WI38 (cell line): Measurements from ENCODE around the gene NMNAT2.

Source experiments
- H3K4me3 ChIP-seq: 2 replicates; pipeline ENCODE4 v1.5.1; 2011; ENCODE audit warnings: low read depth, mild to moderate bottlenecking, control low read depth, low read length
- TF ChIP-seq, protein P1 (sequence below): IDR thresholded peaks from 2 replicates; pipeline ENCODE4 v1.5.1; 2012; ENCODE audit warnings: low read depth, mild to moderate bottlenecking, control low read depth, low read length

Gene NMNAT2

DNA sequence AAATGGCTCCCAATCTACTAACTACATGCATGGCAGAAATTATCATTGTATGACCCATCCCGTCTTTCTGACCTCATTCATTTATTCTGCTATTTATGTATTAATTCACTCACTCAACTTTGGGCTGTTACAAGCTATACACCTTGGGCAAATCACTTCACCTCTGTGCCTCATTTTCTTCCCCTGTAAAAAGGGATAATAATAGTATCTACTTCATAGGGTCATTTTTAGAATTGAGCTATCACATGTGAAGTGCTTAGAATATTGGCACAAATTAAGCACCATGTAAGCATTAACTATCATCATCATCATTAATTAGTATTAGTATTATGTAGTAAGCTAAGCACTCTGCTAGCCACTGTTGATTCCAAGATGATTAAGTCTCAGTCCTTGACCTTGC, 52.1 kb downstream of the NMNAT2 start:
- no peak overlapping the region for H3K4me3 ChIP-seq
- TF ChIP-seq, protein P1, sequence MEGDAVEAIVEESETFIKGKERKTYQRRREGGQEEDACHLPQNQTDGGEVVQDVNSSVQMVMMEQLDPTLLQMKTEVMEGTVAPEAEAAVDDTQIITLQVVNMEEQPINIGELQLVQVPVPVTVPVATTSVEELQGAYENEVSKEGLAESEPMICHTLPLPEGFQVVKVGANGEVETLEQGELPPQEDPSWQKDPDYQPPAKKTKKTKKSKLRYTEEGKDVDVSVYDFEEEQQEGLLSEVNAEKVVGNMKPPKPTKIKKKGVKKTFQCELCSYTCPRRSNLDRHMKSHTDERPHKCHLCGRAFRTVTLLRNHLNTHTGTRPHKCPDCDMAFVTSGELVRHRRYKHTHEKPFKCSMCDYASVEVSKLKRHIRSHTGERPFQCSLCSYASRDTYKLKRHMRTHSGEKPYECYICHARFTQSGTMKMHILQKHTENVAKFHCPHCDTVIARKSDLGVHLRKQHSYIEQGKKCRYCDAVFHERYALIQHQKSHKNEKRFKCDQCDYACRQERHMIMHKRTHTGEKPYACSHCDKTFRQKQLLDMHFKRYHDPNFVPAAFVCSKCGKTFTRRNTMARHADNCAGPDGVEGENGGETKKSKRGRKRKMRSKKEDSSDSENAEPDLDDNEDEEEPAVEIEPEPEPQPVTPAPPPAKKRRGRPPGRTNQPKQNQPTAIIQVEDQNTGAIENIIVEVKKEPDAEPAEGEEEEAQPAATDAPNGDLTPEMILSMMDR: no peak

DNA sequence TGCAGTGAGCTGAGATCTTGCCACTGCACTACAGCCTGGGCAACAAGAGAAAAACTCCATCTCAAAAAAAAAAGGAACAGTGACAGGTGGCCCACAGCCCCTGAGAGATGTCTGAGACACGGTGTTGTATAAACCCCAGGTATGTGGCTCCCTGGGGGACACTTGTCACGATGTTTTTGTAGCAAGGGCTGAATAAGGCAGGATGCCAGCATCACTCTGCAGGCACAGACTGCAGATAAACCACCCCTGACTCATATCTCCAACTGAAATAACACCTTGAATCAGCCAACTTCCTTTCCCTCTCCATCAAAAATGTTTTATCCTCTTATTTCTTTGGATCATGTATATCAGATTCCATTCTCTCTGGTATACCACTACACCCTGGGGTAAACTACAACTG, 52.5 kb downstream of the NMNAT2 start:
- TF ChIP-seq, protein P1: no peak

DNA sequence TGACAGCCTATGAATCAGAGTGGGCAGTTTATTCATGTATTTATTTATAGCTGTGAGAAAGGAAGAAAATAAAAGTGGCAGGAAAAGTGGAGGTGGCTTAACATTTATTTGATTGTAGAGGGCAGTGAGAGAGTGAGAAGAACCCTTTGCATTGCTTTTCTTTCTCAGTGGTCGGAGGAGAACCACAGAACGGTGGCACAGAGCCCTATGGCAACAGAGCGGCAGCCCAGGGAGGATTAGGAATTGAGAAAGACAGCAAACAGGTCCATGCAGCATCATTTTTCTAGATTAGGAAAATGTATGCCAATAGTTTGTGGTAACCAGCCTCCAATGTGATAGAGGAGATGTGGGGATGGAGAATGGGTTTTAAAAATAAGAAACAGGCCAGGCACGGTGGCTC, 53.1 kb downstream of the NMNAT2 start:
- TF ChIP-seq, protein P1: no peak

More for the DNA sequence above, 52.5 kb downstream of the NMNAT2 start:
- H3K4me3 ChIP-seq: no peak overlapping the region

DNA sequence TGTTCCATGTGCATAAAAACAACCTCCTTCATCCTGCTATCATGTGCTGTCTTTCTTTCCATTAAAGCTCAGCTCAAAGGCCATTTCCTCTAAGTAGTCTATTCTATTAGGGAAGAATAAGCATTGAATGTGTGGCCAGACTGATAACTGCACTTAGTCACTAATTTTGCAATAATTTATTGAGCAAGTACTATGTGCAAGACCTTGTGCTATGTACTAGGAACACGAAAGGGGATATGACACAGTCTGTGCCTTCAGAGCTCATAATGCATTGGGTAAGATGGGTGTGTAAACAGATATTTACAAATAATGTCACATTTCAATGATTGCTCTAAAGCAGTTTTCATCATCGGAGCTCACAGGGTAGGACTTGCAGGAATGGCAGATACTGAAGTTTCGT, 54.2 kb downstream of the NMNAT2 start:
- no peak overlapping the region for H3K4me3 ChIP-seq
- TF ChIP-seq, protein P1: no peak

More for the DNA sequence above, 53.1 kb downstream of the NMNAT2 start:
- no peak overlapping the region for H3K4me3 ChIP-seq

DNA sequence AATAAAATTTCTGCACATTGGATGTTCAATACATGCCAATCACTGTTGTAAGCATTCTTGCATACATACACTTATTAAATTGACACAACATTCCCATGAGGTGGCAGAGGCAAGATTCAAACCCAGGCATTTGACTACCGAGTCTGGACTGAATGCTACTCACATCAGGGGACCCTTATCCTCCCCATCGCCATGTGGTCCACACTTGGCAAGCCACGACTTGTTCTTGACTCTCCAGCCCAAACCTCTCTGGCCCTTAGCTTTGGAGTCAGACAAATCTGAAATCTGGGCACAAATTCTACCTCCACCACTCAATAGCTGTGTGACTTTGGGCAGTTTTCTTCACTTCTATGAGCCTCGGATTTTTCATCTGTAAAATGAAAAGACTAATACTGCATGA, 57.1 kb downstream of the NMNAT2 start:
- H3K4me3 ChIP-seq: no peak overlapping the region
- TF ChIP-seq, protein P1: no peak

DNA sequence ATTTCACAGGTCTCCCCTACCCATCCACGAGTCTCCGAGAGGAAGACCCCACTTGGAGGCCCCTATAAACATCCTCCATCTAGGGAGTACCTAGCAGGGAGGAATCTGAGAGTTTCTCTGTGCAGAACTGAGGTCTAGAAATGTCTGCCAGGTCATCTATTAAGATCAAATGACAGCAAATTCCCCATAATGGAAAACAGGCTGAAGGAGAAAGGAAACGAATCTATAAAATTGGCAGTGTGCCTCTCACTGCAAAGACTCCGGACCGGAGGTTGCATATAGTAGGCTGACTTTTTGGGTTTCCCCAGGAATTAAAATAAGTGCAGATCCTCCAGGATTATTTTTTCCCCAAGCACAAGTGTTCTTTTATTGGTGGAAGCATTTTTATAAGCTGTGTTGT, 57.7 kb downstream of the NMNAT2 start:
- TF ChIP-seq, protein P1: no peak

DNA sequence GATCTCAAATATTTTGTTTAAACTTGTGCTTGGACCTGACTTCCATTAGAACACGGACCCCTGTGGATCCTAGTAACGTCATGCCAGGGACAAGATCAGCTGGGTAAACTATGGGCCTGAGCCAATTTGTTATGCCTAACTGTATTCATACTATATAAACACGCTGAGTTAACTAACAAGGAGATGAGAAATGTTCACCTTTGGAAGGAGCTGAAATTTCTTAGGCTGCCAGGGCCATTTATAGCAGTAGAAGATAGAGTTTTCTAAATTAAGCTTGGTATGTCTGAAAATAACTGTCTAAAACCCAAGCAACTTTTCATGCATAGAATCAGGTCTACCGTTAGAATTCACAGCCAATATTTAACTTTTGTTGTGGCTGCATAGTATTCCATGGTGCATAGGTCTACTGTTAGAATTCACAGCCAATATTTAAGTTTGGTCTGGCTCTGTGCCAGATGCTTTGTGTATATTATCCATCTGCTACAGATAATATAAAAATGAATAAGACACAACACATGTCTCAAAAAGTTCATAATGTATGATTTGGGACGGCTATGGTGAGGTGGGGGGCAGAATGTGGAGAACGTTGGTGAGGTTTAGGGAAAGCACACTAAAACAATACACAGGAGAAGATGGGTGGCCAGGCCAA, 61.5 kb downstream of the NMNAT2 start:
- TF ChIP-seq, protein P1: no peak
- H3K4me3 ChIP-seq: no peak overlapping the region

More for the DNA sequence above, 57.7 kb downstream of the NMNAT2 start:
- H3K4me3 ChIP-seq: no peak overlapping the region
